DMS 273 treated with DMSO at 0.1 percent for 48 hours (cell line): ENCODE data around the gene LCN1.
"Not testable (repeated sequence)": the region's sequence is repeated elsewhere in the genome, so short reads cannot be mapped to it uniquely, and the experiment has no call there.

Experiments
- DNase-seq: peaks from one replicate; lab custom pipeline; 2025; lab: John Stamatoyannopoulos, UW

LCN1 gene

GRCh38 chr9:135546792-135547617 lies 25.8 kb downstream of the LCN1 start:
- not testable (repeated sequence) for DNase-seq

DNA sequence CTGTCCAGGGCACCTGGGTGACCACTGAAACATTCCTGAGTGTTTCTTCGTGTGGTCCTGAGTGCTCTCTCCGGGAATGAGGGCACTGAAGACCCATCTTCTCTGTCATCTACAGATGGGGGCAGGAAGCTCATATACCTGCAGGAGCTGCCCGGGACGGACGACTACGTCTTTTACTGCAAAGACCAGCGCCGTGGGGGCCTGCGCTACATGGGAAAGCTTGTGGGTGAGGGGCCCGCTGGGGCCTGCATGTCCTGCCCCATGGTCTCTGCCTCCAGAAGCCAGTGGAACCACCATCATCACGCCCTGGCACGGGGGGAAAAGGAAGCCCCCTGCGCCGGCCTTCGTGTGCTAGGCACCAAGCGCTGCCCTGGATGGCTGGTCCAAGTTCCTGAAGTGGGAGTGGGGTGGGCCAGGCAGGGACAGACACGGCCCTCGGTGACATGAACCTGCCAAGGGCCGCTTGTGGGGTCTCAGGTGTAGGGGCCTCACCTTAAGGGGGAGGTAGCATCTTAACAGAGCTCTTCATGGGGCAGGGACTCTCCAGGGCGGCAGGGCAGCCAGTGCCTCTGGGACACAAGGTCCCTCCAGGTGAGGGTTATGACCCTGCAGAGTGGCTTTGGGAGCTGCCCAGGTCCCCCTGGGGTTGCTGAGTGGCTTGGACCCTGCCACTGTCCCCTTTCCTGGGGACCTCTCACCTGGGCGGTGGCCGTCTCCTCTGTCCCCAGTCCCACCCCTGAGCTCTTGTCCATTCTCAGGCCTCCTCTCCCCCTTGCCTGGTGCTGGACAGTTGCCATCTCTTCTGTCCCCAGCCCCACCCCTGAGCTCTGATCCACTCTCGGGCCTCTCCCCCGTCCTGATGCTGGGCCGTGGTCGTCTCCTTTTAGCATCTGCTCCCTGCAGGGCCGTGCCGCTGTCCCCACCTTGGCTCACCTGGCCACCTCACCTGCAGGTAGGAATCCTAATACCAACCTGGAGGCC lies 26.8 kb downstream of the LCN1 start:
- DNase-seq: no peak

- not testable (repeated sequence) for DNase-seq
Measured at GRCh38 chr9:135549478-135550343, 28.5 kb downstream of the LCN1 start.

GRCh38 chr9:135550344-135550918 lies 29.2 kb downstream of the LCN1 start:
- no peak for DNase-seq

- no peak for DNase-seq
Measured at GRCh38 chr9:135551031-135551430, 29.8 kb downstream of the LCN1 start.

DNA sequence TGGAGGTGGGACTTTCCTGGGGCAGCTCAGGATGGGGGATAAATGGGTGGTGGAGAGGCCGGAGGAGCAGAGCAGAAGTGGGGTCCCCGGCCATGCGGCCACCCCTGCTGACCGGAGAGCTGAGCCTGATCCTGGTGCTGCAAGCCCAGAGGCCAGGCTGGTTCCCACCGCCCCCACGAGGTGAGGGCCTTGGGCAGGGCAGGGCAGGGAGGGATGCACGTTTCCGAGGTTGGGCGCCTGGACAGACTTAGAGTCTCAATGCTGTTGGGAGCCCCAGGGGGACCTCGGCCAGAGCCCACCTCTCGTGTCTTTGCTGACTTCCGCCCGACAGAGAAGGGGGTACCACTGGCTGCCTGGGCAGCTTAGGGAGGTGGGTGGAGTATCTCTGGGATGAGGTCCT lies 30.2 kb downstream of the LCN1 start:
- DNase-seq: no peak

- DNase-seq: no peak
Measured at GRCh38 chr9:135552021-135552697, 30.9 kb downstream of the LCN1 start.

DNA sequence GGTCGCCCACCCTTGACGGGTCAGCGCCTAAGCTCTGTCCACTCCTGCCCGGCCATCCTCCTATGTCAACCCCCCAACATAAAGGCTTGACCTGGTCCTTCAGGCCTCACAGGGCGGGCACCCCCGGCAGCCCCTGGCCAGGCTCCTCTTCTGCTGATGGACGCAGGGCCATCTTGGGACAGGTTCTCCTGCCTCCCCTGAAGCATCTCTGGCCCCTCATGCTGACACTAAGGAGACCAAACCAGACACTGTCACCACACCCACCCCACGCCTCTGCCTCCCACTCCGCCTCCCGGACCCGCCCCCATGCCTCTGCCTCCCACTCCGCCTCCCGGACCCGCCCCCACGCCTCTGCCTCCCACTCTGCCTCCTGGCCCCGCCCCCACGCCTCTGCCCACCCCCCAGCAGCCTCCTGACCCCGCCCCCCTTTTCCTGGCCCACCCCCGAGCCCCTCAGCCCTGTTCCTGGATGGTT lies 31.5 kb downstream of the LCN1 start:
- DNase-seq: no peak

DNA sequence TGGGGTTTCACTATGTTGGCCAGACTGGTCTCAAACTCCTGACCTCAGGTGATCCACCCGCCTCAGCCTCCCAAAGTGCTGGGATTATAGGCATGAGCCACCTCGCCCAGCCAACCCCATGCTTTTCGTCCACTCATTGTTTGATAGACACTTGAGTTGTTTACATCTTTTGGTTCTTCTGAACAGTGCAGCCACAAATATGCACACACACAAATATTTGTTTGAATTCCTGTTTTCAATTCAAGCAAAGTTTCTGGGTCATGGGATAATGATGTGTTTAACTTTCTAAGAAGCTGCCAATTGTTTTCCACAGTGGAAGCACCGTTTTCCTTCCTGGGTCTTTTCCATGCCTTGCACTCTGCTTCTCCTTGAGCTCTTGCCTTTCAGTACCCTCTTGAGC lies 33.5 kb downstream of the LCN1 start:
- DNase-seq: no peak

DNA sequence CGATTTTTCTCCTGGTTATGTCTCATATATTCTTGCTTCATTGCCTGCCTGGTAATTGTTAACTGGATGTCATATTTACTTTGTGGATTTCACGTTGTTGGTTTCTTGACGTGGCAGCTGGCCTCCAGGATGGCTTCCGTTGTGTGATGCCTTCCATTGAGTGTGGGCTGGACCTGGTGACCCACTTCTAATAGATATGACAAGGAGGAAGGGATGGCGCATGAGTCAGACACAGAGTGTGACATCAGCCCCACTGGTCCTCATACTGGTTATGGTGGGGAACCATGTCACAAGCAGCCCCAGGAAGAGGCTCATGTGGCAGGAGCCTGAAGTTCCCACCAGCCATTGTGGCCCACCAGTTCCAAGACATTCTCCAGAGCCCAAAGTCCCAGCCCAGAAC lies 34.0 kb downstream of the LCN1 start:
- no peak for DNase-seq

GRCh38 chr9:135555910-135556309 lies 34.7 kb downstream of the LCN1 start:
- no peak for DNase-seq

DNA sequence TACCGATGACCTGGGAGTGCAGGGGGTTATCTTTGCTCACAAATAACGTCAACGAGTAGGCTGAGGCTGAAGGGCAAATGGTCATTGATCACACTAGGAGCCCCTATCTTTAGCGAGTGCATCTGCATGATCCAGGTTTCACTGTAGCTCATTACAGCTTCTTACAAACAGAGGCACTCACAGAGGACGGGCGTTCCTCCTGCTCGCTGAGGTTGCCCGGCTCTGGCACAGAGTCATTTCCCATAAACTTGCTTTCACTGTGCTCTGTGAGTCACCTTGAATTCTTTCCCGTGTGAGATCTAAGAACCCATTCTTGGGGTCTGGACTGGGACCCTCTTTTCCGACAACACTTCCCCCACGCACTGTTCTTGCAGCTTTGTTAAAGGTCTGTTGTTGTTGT lies 38.4 kb downstream of the LCN1 start:
- no peak for DNase-seq

DNA sequence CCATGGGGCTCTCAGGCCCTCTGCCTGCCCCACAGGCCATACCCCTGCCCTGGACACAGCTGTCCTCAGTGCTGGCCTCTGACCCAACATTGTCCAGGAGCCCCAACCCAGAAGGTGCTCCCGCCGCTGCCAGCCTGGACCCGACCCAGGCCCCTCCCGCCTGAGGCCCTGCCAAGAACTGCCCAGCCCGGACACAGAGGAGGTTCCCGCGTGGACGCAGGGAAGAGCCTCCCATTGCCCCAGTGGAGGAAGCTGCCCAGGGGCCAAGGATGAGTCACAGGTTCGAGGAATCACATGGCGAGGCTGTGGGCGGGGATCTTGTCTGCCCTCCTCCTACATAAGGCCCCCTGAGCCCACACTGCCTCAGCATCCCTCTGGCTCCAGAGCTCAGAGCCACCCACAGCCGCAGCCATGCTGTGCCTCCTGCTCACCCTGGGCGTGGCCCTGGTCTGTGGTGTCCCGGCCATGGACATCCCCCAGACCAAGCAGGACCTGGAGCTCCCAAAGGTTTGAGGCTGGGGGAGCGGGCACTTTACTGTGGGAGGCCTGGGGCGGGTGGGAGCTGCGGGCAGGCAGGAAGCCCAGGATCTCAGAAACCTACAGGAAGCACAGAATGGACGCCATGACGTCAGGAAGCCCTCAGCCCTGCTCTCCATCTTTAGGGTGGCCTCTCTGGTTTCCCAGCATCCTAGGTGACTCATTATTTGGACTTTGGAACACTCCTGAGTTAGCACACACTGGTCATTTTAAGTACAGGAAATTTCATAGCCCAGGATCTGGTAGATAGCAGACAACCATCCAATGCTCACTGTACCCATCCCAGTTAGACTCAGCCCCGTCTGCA lies 40.4 kb downstream of the LCN1 start, which contains the start of gene PAEP:
PAEP (plus strand) TSS at position 366 of the 844 bp plus-strand sequence.
- DNase-seq: no peak

DNA sequence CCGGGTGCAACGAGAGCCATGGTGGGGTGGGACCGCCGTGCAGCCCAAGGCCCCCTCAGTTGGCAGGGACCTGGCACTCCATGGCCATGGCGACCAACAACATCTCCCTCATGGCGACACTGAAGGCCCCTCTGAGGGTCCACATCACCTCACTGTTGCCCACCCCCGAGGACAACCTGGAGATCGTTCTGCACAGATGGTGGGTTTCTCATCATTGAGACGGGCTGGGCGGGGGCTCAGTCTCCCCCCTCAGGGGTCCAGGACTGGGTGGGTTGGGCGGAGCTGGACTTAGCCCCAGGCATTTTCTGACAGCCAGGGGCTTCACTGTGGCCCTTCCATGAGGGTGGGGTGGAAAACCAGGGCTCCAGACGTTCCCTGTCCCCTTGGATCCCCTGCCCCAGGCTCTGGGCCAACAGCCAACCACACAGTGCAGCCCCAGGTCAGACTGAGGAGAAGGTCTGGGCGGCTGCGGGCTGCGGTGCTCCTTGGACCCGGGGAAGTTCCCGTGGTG lies 41.0 kb downstream of the LCN1 start:
- no peak for DNase-seq

- DNase-seq: no peak
Measured at GRCh38 chr9:135563039-135563476, 41.8 kb downstream of the LCN1 start.

DNA sequence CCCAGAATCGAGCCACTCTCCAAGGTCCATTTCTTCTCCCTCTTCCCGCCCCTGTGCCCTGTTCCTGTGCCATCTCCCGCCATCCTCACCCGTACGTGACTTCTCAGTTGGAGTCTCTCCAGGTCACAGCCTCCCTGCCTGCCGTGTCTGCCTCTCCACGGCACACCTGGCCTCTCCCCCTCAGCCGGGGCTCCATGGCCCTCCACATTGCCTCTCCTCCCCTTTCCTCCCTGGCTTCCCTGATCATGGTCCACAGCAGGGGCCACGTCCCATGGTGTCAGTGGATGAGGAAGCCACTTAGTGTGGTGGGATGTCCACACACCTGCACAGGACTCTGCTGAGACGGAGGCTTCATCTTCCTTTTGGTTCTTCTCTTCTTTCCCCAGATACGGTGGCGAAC lies 42.6 kb downstream of the LCN1 start:
- DNase-seq: no peak

DNA sequence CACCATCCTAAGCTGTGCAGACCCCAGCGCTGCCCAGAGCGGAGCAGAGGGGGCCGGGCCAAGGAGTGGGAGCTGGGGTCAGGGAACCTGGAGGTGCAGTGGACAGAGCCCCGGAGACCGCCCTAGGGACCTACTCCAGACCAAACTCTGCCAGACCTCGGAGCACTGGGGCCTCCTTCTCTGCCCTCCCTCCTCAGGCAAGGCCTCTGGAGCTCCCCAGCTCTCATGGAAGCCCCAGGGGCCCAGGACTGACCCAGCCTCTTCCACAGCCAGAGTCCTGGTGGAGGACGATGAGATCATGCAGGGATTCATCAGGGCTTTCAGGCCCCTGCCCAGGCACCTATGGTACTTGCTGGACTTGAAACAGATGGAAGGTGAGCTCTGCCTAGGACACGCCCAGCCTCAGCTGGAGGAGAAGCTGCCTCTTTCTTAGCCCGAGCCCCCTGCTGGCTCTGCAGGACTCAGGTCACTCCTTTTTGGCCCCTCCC lies 43.9 kb downstream of the LCN1 start:
- no peak for DNase-seq

DNA sequence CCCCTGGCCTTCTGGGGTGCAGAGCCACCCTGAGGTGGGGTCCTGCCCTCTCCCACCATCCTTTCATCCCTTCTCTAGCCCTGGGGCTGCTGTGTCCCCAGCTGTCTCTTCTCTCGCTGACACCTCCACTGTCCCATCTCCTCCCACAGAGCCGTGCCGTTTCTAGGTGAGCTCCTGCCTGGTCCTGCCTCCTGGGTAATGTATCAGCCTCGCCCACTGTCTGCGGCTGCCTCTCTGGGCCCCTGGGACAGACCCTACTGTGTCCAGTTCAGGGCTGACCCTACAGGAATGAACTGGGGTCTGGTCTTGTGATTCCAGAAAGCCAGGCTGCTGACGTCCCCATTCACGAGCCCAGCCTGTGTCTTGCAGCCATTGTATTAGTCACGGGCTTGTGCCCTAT lies 44.4 kb downstream of the LCN1 start:
- DNase-seq: no peak

DNA sequence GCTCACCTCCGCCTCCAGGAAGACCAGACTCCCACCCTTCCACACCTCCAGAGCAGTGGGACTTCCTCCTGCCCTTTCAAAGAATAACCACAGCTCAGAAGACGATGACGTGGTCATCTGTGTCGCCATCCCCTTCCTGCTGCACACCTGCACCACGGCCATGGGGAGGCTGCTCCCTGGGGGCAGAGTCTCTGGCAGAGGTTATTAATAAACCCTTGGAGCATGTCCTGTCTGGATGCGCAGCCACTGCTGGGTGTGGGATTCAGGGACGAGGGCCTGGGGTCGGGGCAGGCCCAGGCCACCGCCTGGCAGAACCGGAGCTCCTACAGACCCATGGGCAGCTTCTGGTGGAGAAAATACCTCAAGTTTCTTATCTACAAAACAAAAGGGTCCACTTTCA lies 45.3 kb downstream of the LCN1 start:
- no peak for DNase-seq
